Panc1 (cell line): ENCODE measurements around the gene PTX4. TPM values are rescaled to one million over a fixed set of nuclear protein-coding genes. Genes with fewer than 3 reads are reported as not detected.

ENCODE experiments used
- ATAC-seq: fragments of 200-7000 bp; cut with Tn5 transposase; 2 replicates; pipeline ENCODE4 v1.9.1; 2020; ENCODE audit warnings: mild to moderate bottlenecking, moderate library complexity
- BruUV-seq: library from RNA; stranded (reverse); fragments of 400-500 nt; replicated peaks from 2 replicates; lab custom pipeline; 2021; lab: Mats Ljungman, UMichigan
- CTCF ChIA-PET: fragments of 300-600 bp; sonication (Branson Sonifier 250); formaldehyde crosslinking; loops from one replicate; lab custom pipeline; 2022; ENCODE audit warnings: antibody characterized with exemption; lab: Charles Lee
- POLR2A ChIA-PET: fragments of 300-600 bp; sonication (Branson Sonifier 250); formaldehyde crosslinking; loops from one replicate; lab custom pipeline; 2022; ENCODE audit warnings: antibody characterized with exemption; lab: Charles Lee
- DNase-seq: peaks from one replicate; pipeline ENCODE4 v3.0.0-alpha.2; 2010; ENCODE audit warnings: low read depth, low spot score
- H3K27ac ChIP-seq: 2 replicates; pipeline ENCODE4 v1.5.1; 2011; ENCODE audit warnings: mild to moderate bottlenecking, low read length, inconsistent platforms
- H3K27me3 ChIP-seq: fragments of 200-500 bp; sonication (Bioruptor generic); 2 replicates; pipeline ENCODE4 v1.6.0; 2014; ENCODE audit warnings: low read length, inconsistent platforms; ENCODE audit not compliant: control insufficient read depth, insufficient read depth
- H3K36me3 ChIP-seq: fragments of 200-500 bp; sonication (Bioruptor generic); 2 replicates; pipeline ENCODE4 v1.5.1; 2014; ENCODE audit warnings: inconsistent platforms, mild to moderate bottlenecking, low read length, moderate library complexity; ENCODE audit not compliant: control insufficient read depth, insufficient read depth
- H3K4me1 ChIP-seq: 2 replicates; pipeline ENCODE4 v1.5.1; 2011; ENCODE audit warnings: inconsistent platforms, mild to moderate bottlenecking, low read length, moderate library complexity; ENCODE audit not compliant: control insufficient read depth, insufficient read depth
- H3K4me3 ChIP-seq, 2 experiments: 2 replicates each; pipeline ENCODE4 v1.5.1; 2011 to 2012; ENCODE audit warnings: low read depth in 2 of 2, low read length in 2 of 2, mild to moderate bottlenecking in 2 of 2, inconsistent platforms in 1 of 2, moderate library complexity in 1 of 2
- H3K9me3 ChIP-seq: fragments of 200-500 bp; sonication (Bioruptor generic); 2 replicates; pipeline ENCODE4 v1.5.1; 2014; ENCODE audit warnings: low read depth, mild to moderate bottlenecking, inconsistent platforms, low read length, moderate library complexity; ENCODE audit not compliant: control insufficient read depth, insufficient read depth
- POLR2AphosphoS5 ChIP-seq: IDR thresholded peaks from 2 replicates; pipeline ENCODE4 v1.6.1; 2012; ENCODE audit warnings: mild to moderate bottlenecking, low read depth, low read length, moderate library complexity
- SIN3A ChIP-seq: IDR thresholded peaks from 2 replicates; pipeline ENCODE4 v1.6.1; 2012; ENCODE audit warnings: low read depth, mild to moderate bottlenecking, low read length, moderate library complexity, borderline replicate concordance; ENCODE audit not compliant: insufficient read depth
- TCF7L2 ChIP-seq: IDR thresholded peaks from 2 replicates; pipeline ENCODE4 v1.6.1; 2011; ENCODE audit warnings: mild to moderate bottlenecking, low read depth, low read length, inconsistent platforms
- in situ Hi-C: cut with HindIII; loops from 2 replicates; pipeline ENCODE4 v1.10.0; 2016; ENCODE audit warnings: low sequenced_read_pairs, low pct_unique_long_range_greater_than_20kb
- intact Hi-C: fragments of 100-400 bp; cut with micrococcal nuclease; formaldehyde crosslinking; loops from one replicate; pipeline ENCODE4 v1.10.0; 2022; ENCODE audit not compliant: unreplicated experiment
- total RNA-seq: library from RNA; stranded (reverse); gene quantifications from one replicate; pipeline ENCODE4 v1.2.1, GENCODE V29; 2021; ENCODE audit not compliant: unreplicated experiment
- TF ChIP-seq, protein P1 (sequence below): fragments of 450-650 bp; IDR thresholded peaks from 2 replicates; pipeline ENCODE4 v1.5.1; 2017; ENCODE audit warnings: mild to moderate bottlenecking
- TF ChIP-seq, protein P2 (sequence below), 2 experiments: IDR thresholded peaks; 2 replicates each; pipeline ENCODE4 v1.6.1; 2011 to 2012; ENCODE audit warnings: low read depth in 2 of 2, control low read depth in 1 of 2, low read length in 1 of 2, mild to moderate bottlenecking in 1 of 2, moderate library complexity in 1 of 2; ENCODE audit not compliant: insufficient read depth in 1 of 2

The PTX4 gene
- total RNA-seq, 1 experiment from 2014 or later, result not detected

DNA sequence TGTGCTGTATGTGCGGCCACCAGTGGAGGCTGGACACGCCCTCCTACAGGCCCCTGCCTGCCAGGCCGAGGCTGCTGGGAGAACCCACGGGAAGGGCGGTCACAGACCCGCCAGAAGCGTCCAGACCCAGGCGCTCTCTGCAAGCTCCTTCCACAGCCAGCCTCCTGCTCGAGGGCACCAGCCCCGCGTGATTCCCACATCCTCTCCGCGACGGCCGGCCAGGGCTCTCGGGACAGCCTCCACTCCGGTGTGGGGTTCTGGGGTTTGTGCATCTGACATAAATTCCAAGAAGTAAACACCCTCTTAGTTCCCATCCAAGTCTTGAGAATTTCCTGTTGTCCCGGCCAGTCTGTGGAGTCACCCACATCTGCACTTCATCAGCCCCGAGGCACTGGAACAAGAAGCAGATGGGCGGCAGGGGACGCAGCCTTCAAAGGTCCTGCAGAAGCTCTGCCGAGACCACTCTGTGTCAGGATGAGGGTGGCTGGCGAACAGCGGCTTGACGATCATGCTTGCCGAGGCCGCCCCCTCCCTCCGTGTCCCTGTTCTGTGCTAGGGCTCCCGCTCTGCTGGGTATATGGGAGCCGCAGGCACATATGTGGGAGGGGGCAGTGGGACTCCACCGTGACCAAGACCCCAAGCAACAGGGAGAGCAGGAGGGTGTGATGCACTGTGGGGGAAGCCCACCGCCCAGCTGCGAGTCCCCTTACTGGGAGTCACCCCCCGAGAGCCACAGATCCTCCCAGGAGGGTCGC is 42.3 kb upstream of the PTX4 start:
- no peak overlapping the region for H3K4me3 ChIP-seq
- no peaks in the 10 kb centered on the region for H3K9me3 ChIP-seq
- ATAC-seq, result no peak
- TF ChIP-seq TCF7L2, result no peak
- TF ChIP-seq, protein P1, sequence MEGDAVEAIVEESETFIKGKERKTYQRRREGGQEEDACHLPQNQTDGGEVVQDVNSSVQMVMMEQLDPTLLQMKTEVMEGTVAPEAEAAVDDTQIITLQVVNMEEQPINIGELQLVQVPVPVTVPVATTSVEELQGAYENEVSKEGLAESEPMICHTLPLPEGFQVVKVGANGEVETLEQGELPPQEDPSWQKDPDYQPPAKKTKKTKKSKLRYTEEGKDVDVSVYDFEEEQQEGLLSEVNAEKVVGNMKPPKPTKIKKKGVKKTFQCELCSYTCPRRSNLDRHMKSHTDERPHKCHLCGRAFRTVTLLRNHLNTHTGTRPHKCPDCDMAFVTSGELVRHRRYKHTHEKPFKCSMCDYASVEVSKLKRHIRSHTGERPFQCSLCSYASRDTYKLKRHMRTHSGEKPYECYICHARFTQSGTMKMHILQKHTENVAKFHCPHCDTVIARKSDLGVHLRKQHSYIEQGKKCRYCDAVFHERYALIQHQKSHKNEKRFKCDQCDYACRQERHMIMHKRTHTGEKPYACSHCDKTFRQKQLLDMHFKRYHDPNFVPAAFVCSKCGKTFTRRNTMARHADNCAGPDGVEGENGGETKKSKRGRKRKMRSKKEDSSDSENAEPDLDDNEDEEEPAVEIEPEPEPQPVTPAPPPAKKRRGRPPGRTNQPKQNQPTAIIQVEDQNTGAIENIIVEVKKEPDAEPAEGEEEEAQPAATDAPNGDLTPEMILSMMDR, result no peak
- TF ChIP-seq POLR2AphosphoS5, result no peak
- TF ChIP-seq, protein P2, sequence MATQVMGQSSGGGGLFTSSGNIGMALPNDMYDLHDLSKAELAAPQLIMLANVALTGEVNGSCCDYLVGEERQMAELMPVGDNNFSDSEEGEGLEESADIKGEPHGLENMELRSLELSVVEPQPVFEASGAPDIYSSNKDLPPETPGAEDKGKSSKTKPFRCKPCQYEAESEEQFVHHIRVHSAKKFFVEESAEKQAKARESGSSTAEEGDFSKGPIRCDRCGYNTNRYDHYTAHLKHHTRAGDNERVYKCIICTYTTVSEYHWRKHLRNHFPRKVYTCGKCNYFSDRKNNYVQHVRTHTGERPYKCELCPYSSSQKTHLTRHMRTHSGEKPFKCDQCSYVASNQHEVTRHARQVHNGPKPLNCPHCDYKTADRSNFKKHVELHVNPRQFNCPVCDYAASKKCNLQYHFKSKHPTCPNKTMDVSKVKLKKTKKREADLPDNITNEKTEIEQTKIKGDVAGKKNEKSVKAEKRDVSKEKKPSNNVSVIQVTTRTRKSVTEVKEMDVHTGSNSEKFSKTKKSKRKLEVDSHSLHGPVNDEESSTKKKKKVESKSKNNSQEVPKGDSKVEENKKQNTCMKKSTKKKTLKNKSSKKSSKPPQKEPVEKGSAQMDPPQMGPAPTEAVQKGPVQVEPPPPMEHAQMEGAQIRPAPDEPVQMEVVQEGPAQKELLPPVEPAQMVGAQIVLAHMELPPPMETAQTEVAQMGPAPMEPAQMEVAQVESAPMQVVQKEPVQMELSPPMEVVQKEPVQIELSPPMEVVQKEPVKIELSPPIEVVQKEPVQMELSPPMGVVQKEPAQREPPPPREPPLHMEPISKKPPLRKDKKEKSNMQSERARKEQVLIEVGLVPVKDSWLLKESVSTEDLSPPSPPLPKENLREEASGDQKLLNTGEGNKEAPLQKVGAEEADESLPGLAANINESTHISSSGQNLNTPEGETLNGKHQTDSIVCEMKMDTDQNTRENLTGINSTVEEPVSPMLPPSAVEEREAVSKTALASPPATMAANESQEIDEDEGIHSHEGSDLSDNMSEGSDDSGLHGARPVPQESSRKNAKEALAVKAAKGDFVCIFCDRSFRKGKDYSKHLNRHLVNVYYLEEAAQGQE (IDR thresholded peaks at IDR 0.05; ENCODE audit: insufficient read depth in 1 of 2, low read depth in 2 of 2, low read length in 1 of 2), result no peak
- TF ChIP-seq SIN3A, result no peak
- ChIA-PET CTCF (no interaction called here), POLR2A (no interaction called here)
- in situ Hi-C loops, result no loop called here
- intact Hi-C loops, result no loop called here
- no peaks in the 10 kb centered on the region for H3K27me3 ChIP-seq
- no peak for DNase-seq
- H3K4me1 ChIP-seq, result no peaks in the 10 kb centered on the region
- no peak overlapping the region for H3K27ac ChIP-seq
- BruUV-seq, result no TSS peak
- no peaks in the 10 kb centered on the region for H3K36me3 ChIP-seq

DNA sequence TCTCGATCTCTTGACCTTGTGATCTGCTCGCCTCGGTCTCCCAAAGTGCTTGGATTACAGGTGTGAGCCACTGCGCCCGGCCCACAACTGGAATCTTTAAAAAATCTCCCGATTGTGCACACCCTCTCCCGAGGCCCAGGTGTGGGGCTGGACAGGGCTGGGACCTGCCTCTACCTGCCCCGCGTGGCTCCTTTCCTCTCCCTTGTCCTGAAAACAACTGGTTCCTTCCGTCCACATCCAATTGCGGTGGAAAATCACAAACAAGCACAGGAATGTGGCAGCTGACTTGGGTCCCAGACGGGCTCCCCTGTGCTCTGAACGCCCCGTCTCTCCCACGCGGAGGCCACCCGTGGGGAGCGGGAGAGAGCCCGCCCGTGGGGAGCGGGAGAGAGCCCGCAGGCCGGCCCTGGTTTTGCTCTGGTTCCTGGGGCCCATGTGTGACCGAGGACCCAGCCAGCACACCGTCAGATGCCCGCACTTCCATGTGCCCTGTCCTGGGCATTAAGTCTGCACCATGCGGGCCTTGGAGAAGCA is 41.7 kb upstream of the PTX4 start:
- Histone ChIP-seq H3K4me3 (no peak overlapping the region), H3K9me3 (no peaks in the 10 kb centered on the region), H3K36me3 (no peaks in the 10 kb centered on the region), H3K27me3 (no peaks in the 10 kb centered on the region), H3K27ac (no peak overlapping the region), H3K4me1 (no peaks in the 10 kb centered on the region)
- ChIA-PET POLR2A (no interaction called here), CTCF (no interaction called here)
- in situ Hi-C loops, result no loop called here
- TF ChIP-seq TCF7L2 (no peak), POLR2AphosphoS5 (no peak), SIN3A (no peak)
- TF ChIP-seq, protein P1, result no peak
- TF ChIP-seq, protein P2 (IDR thresholded peaks at IDR 0.05; ENCODE audit: insufficient read depth in 1 of 2, low read depth in 2 of 2, low read length in 1 of 2), result no peak
- intact Hi-C loops, result no loop called here
- no TSS peak for BruUV-seq
- no peak for DNase-seq
- no peak for ATAC-seq
